Prostate gland (tissue), 2 donors: ENCODE data around the gene SCG5. TPM values are rescaled to one million over a fixed set of nuclear protein-coding genes. Genes with fewer than 3 reads are reported as not detected.

Experiments used
- DNase-seq: peaks from one replicate; pipeline ENCODE4 v3.0.0-alpha.2; 2019; ENCODE audit warnings: low spot score
- H3K27ac ChIP-seq, 2 donors: fragments of 200-600 bp; sonication (generic); 2 replicates each; pipeline ENCODE4 v1.5.1; 2017 to 2019
- H3K27me3 ChIP-seq: fragments of 200-600 bp; sonication (generic); replicated peaks from 2 replicates; pipeline ENCODE4 v1.5.1; 2019; ENCODE audit not compliant: insufficient read depth
- H3K36me3 ChIP-seq, 2 donors: fragments of 200-600 bp; sonication (generic); 1 replicate in 1 of 2; 2 replicates in 1 of 2; pipeline versions ENCODE4 v1.5.1 to v1.8.1; 2017 to 2019
- H3K4me1 ChIP-seq: fragments of 200-600 bp; sonication (generic); replicated peaks from 2 replicates; pipeline ENCODE4 v1.5.1; 2019
- H3K4me3 ChIP-seq, 2 donors: fragments of 200-600 bp; sonication (generic); 2 replicates each; pipeline ENCODE4 v1.5.1; 2017 to 2019
- H3K9me3 ChIP-seq: fragments of 200-600 bp; sonication (generic); 2 replicates; pipeline ENCODE4 v1.5.1; 2017
- CTCF ChIP-seq, 4 experiments: fragments of 200-600 bp in 2 of 4; fragments of 450-650 bp in 2 of 4; sonication (generic) in 2 of 4; IDR thresholded peaks; 1 replicate in 3 of 4; 2 replicates in 1 of 4; pipeline ENCODE4 v1.5.1; 2016 to 2019; ENCODE audit warnings: antibody characterized with exemption in 4 of 4, mild to moderate bottlenecking in 2 of 4, moderate library complexity in 2 of 4
- POLR2A ChIP-seq: fragments of 450-650 bp; IDR thresholded peaks from one replicate; pipeline ENCODE4 v1.6.1; 2016; ENCODE audit warnings: antibody characterized with exemption, mild to moderate bottlenecking
- POLR2AphosphoS5 ChIP-seq: sonication (generic); formaldehyde crosslinking; IDR thresholded peaks from one replicate; pipeline ENCODE4 v1.6.1; 2017; ENCODE audit warnings: antibody characterized with exemption
- WGBS: methylation state at CpG from one replicate; pipeline ENCODE4 v1.1.5; 2018; 5-methylcytosine and 5-hydroxymethylcytosine counted together
- intact Hi-C: fragments of 100-400 bp; cut with DNase I; formaldehyde crosslinking; loops from one replicate; pipeline ENCODE4 v1.14.2; 2022
- total RNA-seq, 2 donors: library from RNA; depleted of rRNA; stranded (reverse); fragments of >200 nt; gene quantifications; one replicate each; pipeline ENCODE4 v1.1.0, GENCODE V29; 2016

Gene SCG5
- total RNA-seq, 2 donors from 2014 or later: 0.96 to 4.2 TPM

GRCh38 chr15:32646291-32646690, 4.8 kb downstream of the SCG5 start:
- Histone ChIP-seq H3K27ac (no peak overlapping the region), H3K4me1 (no peaks in the 10 kb centered on the region), H3K4me3 (no peak overlapping the region), H3K9me3 (no peaks in the 10 kb centered on the region), H3K36me3 (no peaks in the 10 kb centered on the region), H3K27me3 (peaks cover 4% of the 10 kb centered on the region)
- TF ChIP-seq CTCF (IDR thresholded peaks at IDR 0.05) (no peak), POLR2AphosphoS5 (no peak), POLR2A (no peak)
- 56% methylated on average over 5 of the region's 5 CpGs for WGBS
- intact Hi-C loops: no loop called here
- no peak for DNase-seq

- TF ChIP-seq POLR2AphosphoS5 (no peak), CTCF (IDR thresholded peaks at IDR 0.05) (peak in 1 of 4 experiments; percentile 22), POLR2A (no peak)
- Histone ChIP-seq H3K27ac (no peak overlapping the region), H3K4me1 (no peaks in the 10 kb centered on the region), H3K36me3 (no peaks in the 10 kb centered on the region), H3K4me3 (no peak overlapping the region), H3K27me3 (no peaks in the 10 kb centered on the region), H3K9me3 (no peaks in the 10 kb centered on the region)
- no peak for DNase-seq
- 56% methylated on average over 5 of the region's 5 CpGs for WGBS
- intact Hi-C loops: no loop called here
Measured at GRCh38 chr15:32649342-32649741, 7.8 kb downstream of the SCG5 start.

GRCh38 chr15:32651229-32651837, 9.8 kb downstream of the SCG5 start:
- Histone ChIP-seq H3K27me3 (no peaks in the 10 kb centered on the region), H3K4me1 (no peaks in the 10 kb centered on the region), H3K36me3 (no peaks in the 10 kb centered on the region), H3K27ac (no peak overlapping the region), H3K9me3 (no peaks in the 10 kb centered on the region), H3K4me3 (no peak overlapping the region)
- intact Hi-C loops: loop anchor here (5.0 kb wide), 1 partner anchor 346 kb away; no protein-coding TSS in a partner anchor
- TF ChIP-seq CTCF (IDR thresholded peaks at IDR 0.05) (peak; percentile 63 to 76 (median 74)), POLR2AphosphoS5 (no peak)
- DNase-seq: no peak
- WGBS: 41% methylated on average over 6 of the region's 6 CpGs

GRCh38 chr15:32652178-32652577, 10.7 kb downstream of the SCG5 start:
- no peaks in the 10 kb centered on the region for H3K27me3 ChIP-seq
- no peak for DNase-seq
- TF ChIP-seq POLR2A (no peak), CTCF (IDR thresholded peaks at IDR 0.05) (no peak), POLR2AphosphoS5 (no peak)
- WGBS: 64% methylated on average over 3 of the region's 3 CpGs
- no peak overlapping the region for H3K27ac ChIP-seq
- intact Hi-C loops: loop anchor here (5.0 kb wide), 1 partner anchor 345 kb away; no protein-coding TSS in a partner anchor
- H3K4me1 ChIP-seq: no peaks in the 10 kb centered on the region
- H3K4me3 ChIP-seq: no peak overlapping the region
- H3K36me3 ChIP-seq: no peaks in the 10 kb centered on the region
- H3K9me3 ChIP-seq: no peaks in the 10 kb centered on the region

GRCh38 chr15:32656091-32656490, 14.6 kb downstream of the SCG5 start:
- no peak overlapping the region for H3K27ac ChIP-seq
- no peak overlapping the region for H3K4me3 ChIP-seq
- TF ChIP-seq POLR2AphosphoS5 (no peak), POLR2A (no peak), CTCF (IDR thresholded peaks at IDR 0.05) (no peak)
- no peaks in the 10 kb centered on the region for H3K36me3 ChIP-seq
- peaks cover 18% of the 10 kb centered on the region for H3K4me1 ChIP-seq
- H3K9me3 ChIP-seq: no peaks in the 10 kb centered on the region
- 51% methylated on average over 4 of the region's 4 CpGs for WGBS
- no peaks in the 10 kb centered on the region for H3K27me3 ChIP-seq
- intact Hi-C loops: no loop called here
- DNase-seq: no peak
